ENCODE measurements around the gene CREBL2.
"Not testable (repeated sequence)": the region's sequence is repeated elsewhere in the genome, so short reads cannot be mapped to it uniquely, and the experiment has no call there.

Gene CREBL2

GRCh38 chr12:12639995-12640394 lies 28.3 kb downstream of the CREBL2 start:
- not testable (repeated sequence) for DNase-seq (ENCODE audit: low spot score)

GRCh38 chr12:12641650-12642049 lies 30.0 kb downstream of the CREBL2 start:
- no peak for DNase-seq (ENCODE audit: low spot score)

GRCh38 chr12:12642916-12643315 lies 31.2 kb downstream of the CREBL2 start:
- no peak for DNase-seq (ENCODE audit: low spot score)

GRCh38 chr12:12645485-12645884 lies 33.8 kb downstream of the CREBL2 start:
- peak; percentile 50 for DNase-seq (ENCODE audit: low spot score)

- DNase-seq (ENCODE audit: low spot score): peak; percentile 87
These were observed 34.3 kb downstream of the CREBL2 start for GRCh38 chr12:12645968-12646367.

- DNase-seq (ENCODE audit: low spot score): no peak
These were observed 34.9 kb downstream of the CREBL2 start for GRCh38 chr12:12646483-12647072.

GRCh38 chr12:12648284-12648683 lies 36.6 kb downstream of the CREBL2 start:
- DNase-seq (ENCODE audit: low spot score): no peak

- no peak for DNase-seq (ENCODE audit: low spot score)
These were observed 37.4 kb downstream of the CREBL2 start for GRCh38 chr12:12648951-12649650.

GRCh38 chr12:12651752-12652151 lies 40.1 kb downstream of the CREBL2 start:
- DNase-seq (ENCODE audit: low spot score): no peak

- DNase-seq (ENCODE audit: low spot score): not testable (repeated sequence)
These were observed 41.0 kb downstream of the CREBL2 start for GRCh38 chr12:12652704-12653103.

- no peak for DNase-seq (ENCODE audit: low spot score)
These were observed 42.2 kb downstream of the CREBL2 start for GRCh38 chr12:12653922-12654321.

GRCh38 chr12:12654691-12655460 lies 43.2 kb downstream of the CREBL2 start:
- DNase-seq (ENCODE audit: low spot score): no peak

GRCh38 chr12:12660201-12660600 lies 48.5 kb downstream of the CREBL2 start:
- no peak for DNase-seq (ENCODE audit: low spot score)

GRCh38 chr12:12661086-12661856 lies 49.6 kb downstream of the CREBL2 start:
- DNase-seq (ENCODE audit: low spot score): no peak

- no peak for DNase-seq (ENCODE audit: low spot score)
These were observed 52.1 kb downstream of the CREBL2 start for GRCh38 chr12:12663644-12664294.

GRCh38 chr12:12665194-12665593 lies 53.5 kb downstream of the CREBL2 start:
- DNase-seq (ENCODE audit: low spot score): no peak

- DNase-seq (ENCODE audit: low spot score): no peak
These were observed 56.3 kb downstream of the CREBL2 start for GRCh38 chr12:12668005-12668404.

GRCh38 chr12:12669020-12669419 lies 57.3 kb downstream of the CREBL2 start:
- no peak for DNase-seq (ENCODE audit: low spot score)

GRCh38 chr12:12671850-12672660 lies 60.4 kb downstream of the CREBL2 start:
- peak; percentile 62 for DNase-seq (ENCODE audit: low spot score)

GRCh38 chr12:12673296-12673695 lies 61.6 kb downstream of the CREBL2 start:
- no peak for DNase-seq (ENCODE audit: low spot score)

GRCh38 chr12:12676605-12677004 lies 64.9 kb downstream of the CREBL2 start:
- no peak for DNase-seq (ENCODE audit: low spot score)
